ENCODE results near the gene HSFX1.
"Not testable (repeated sequence)": the region's sequence is repeated elsewhere in the genome, so short reads cannot be mapped to it uniquely, and the experiment has no call there.

The HSFX1 gene

GRCh38 chrX:149773768-149774167 is at the start of gene HSFX1:
TSS of gene HSFX1 (plus strand) at chrX:149774068. CDS start at chrX:149774682, 614 bp downstream.
- not testable (repeated sequence) for DNase-seq

- DNase-seq = not testable (repeated sequence)
Measured at GRCh38 chrX:149727308-149727707, 46.6 kb upstream of the HSFX1 start.

- DNase-seq = not testable (repeated sequence)
Measured at GRCh38 chrX:149742269-149742668, 31.6 kb upstream of the HSFX1 start.

- DNase-seq = not testable (repeated sequence)
Measured at GRCh38 chrX:149746390-149747007, 27.4 kb upstream of the HSFX1 start.

GRCh38 chrX:149757206-149758067 is 16.4 kb upstream of the HSFX1 start:
- DNase-seq = no peak

GRCh38 chrX:149758068-149758714 is 15.7 kb upstream of the HSFX1 start:
- DNase-seq = no peak

- not testable (repeated sequence) for DNase-seq
Measured at GRCh38 chrX:149758715-149759078, 15.2 kb upstream of the HSFX1 start.

- DNase-seq = no peak
Measured at GRCh38 chrX:149759824-149760223, 14.0 kb upstream of the HSFX1 start.

- no peak for DNase-seq
Measured at GRCh38 chrX:149760965-149761364, 12.9 kb upstream of the HSFX1 start.

GRCh38 chrX:149761858-149762674 is 11.8 kb upstream of the HSFX1 start:
- not testable (repeated sequence) for DNase-seq

GRCh38 chrX:149762696-149763614 is 10.9 kb upstream of the HSFX1 start:
- DNase-seq = no peak

GRCh38 chrX:149770344-149770743 is 3.5 kb upstream of the HSFX1 start:
- not testable (repeated sequence) for DNase-seq

GRCh38 chrX:149773026-149773425 is 842 bp upstream of the HSFX1 start:
- DNase-seq = not testable (repeated sequence)

GRCh38 chrX:149777999-149778398 is 4.1 kb downstream of the HSFX1 start:
- not testable (repeated sequence) for DNase-seq

GRCh38 chrX:149781727-149782126 is 7.9 kb downstream of the HSFX1 start, which contains the start of gene MAGEA9:
TSS of gene MAGEA9 (plus strand) at chrX:149781930. CDS start at chrX:149786211, 4,281 bp downstream.
- DNase-seq = not testable (repeated sequence)

- not testable (repeated sequence) for DNase-seq
Measured at GRCh38 chrX:149795531-149795930, 21.7 kb downstream of the HSFX1 start.

GRCh38 chrX:149799095-149799714 is 25.3 kb downstream of the HSFX1 start:
- DNase-seq = no peak

GRCh38 chrX:149799938-149800337 is 26.1 kb downstream of the HSFX1 start:
- DNase-seq = no peak

- DNase-seq = no peak
Measured at GRCh38 chrX:149803458-149804062, 29.7 kb downstream of the HSFX1 start.

GRCh38 chrX:149804102-149804501 is 30.2 kb downstream of the HSFX1 start:
- no peak for DNase-seq

Measured in inflammatory macrophage treated with lipopolysaccharide for 4 hours (primary cell).